Measurements from ENCODE around the gene INPP4A.

- no peak for TF ChIP-seq EZH2 (IDR thresholded peaks at IDR 0.05; ENCODE audit: borderline replicate concordance)
- TF ChIP-seq CTCF (IDR thresholded peaks at IDR 0.05; ENCODE audit: poor library complexity) = no peak
- TF ChIP-seq EZH2phosphoT487 (IDR thresholded peaks at IDR 0.05; ENCODE audit: low read depth, severe bottlenecking, unreplicated experiment) = no peak
Measured at GRCh38 chr2:98589489-98589888, 144.8 kb downstream of the INPP4A start.

All from hepatocyte (in vitro differentiated cells).